ENCODE results near the gene STRBP. TPM values are rescaled to one million over a fixed set of nuclear protein-coding genes. Genes with fewer than 3 reads are reported as not detected.
"Not testable (repeated sequence)": the region's sequence is repeated elsewhere in the genome, so short reads cannot be mapped to it uniquely, and the experiment has no call there.

STRBP gene
- total RNA-seq, 1 donor from 2014 or later, result 87.3 TPM

DNA sequence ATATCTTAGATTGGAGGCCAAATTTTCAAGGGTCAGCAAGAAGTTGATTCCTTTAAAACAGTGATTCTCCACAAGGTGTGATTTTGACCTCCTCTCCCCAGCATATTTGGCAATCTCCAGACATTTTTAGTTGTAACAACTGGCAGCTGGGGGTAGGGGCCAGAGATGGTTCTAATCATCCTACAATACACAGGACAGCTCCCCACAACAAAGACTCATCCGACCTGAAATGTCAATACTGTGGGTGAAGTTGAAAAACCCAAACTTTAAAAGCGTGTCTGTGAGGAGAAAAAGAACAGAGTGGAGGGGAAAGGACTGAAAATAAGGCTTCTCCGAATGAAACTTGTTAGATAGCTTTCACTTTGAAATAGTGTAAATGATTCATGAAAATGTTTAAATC is 10.0 kb upstream of the STRBP start:
- TF ChIP-seq, protein P1, sequence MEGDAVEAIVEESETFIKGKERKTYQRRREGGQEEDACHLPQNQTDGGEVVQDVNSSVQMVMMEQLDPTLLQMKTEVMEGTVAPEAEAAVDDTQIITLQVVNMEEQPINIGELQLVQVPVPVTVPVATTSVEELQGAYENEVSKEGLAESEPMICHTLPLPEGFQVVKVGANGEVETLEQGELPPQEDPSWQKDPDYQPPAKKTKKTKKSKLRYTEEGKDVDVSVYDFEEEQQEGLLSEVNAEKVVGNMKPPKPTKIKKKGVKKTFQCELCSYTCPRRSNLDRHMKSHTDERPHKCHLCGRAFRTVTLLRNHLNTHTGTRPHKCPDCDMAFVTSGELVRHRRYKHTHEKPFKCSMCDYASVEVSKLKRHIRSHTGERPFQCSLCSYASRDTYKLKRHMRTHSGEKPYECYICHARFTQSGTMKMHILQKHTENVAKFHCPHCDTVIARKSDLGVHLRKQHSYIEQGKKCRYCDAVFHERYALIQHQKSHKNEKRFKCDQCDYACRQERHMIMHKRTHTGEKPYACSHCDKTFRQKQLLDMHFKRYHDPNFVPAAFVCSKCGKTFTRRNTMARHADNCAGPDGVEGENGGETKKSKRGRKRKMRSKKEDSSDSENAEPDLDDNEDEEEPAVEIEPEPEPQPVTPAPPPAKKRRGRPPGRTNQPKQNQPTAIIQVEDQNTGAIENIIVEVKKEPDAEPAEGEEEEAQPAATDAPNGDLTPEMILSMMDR (IDR thresholded peaks at IDR 0.05; ENCODE audit: unreplicated experiment), result no peak
- no peak overlapping the region for H3K27ac Mint-ChIP-seq
- H3K4me3 Mint-ChIP-seq (ENCODE audit: low read depth), result no peak overlapping the region
- peaks cover 3% of the 10 kb centered on the region for H3K4me1 Mint-ChIP-seq (ENCODE audit: low read depth)
- H3K9me3 Mint-ChIP-seq (ENCODE audit: low read depth), result peaks cover 7% of the 10 kb centered on the region
- H3K36me3 Mint-ChIP-seq (ENCODE audit: insufficient read depth), result peaks cover 5% of the 10 kb centered on the region
- no peak for DNase-seq (ENCODE audit: low spot score, unreplicated experiment)
- H3K27me3 Mint-ChIP-seq, result no peaks in the 10 kb centered on the region

DNA sequence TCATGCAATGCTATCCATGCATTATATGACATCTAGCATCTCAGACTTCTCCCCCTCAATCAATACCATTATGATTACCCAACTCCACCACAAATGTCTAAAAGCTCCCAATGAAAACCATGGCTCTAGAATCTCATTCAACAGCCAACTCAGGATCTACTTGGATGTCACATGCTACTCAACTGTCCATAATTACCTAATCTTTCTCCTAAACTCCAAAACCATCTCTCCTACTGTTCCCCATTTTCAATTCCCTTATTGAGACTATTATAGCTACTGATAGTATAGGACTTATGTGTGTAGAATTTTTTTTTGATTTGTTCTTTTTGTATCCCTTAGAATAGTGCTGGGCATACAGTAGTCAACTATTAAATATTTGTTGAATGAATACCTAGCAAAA is 8.2 kb upstream of the STRBP start:
- H3K36me3 Mint-ChIP-seq (ENCODE audit: insufficient read depth), result peaks cover 5% of the 10 kb centered on the region
- DNase-seq (ENCODE audit: low spot score, unreplicated experiment), result no peak
- H3K9me3 Mint-ChIP-seq (ENCODE audit: low read depth), result peaks cover 7% of the 10 kb centered on the region
- no peak overlapping the region for H3K27ac Mint-ChIP-seq
- peaks cover 3% of the 10 kb centered on the region for H3K4me1 Mint-ChIP-seq (ENCODE audit: low read depth)
- no peak overlapping the region for H3K4me3 Mint-ChIP-seq (ENCODE audit: low read depth)
- TF ChIP-seq, protein P1 (IDR thresholded peaks at IDR 0.05; ENCODE audit: unreplicated experiment), result no peak
- H3K27me3 Mint-ChIP-seq, result no peaks in the 10 kb centered on the region

DNA sequence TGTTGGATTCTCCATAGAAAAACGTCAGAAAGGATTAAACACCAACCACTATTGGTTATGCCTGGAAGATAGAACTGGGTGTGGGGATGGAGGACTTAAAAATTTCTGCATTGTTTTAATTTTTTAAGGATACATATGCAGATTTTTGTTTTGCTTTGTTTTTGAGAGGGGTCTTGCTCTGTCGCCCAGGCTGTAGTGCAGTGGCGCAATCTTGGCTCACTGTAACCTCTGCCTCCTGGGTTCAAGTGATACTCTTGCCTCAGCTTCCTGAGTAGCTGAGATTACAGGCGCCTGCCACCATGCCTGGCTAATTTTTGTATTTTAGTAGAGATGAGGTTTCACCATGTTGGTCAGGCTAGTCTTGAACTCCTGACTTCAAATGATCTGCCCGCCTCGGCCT is 2.7 kb upstream of the STRBP start:
- not testable (repeated sequence) for H3K27me3 Mint-ChIP-seq; H3K36me3 Mint-ChIP-seq (ENCODE audit: insufficient read depth); H3K9me3 Mint-ChIP-seq (ENCODE audit: low read depth); H3K4me3 Mint-ChIP-seq (ENCODE audit: low read depth); DNase-seq (ENCODE audit: low spot score, unreplicated experiment)
- Mint-ChIP-seq H3K4me1 (ENCODE audit: low read depth) (peaks cover 15% of the 10 kb centered on the region), H3K27ac (peak overlapping the region; percentile 34)

DNA sequence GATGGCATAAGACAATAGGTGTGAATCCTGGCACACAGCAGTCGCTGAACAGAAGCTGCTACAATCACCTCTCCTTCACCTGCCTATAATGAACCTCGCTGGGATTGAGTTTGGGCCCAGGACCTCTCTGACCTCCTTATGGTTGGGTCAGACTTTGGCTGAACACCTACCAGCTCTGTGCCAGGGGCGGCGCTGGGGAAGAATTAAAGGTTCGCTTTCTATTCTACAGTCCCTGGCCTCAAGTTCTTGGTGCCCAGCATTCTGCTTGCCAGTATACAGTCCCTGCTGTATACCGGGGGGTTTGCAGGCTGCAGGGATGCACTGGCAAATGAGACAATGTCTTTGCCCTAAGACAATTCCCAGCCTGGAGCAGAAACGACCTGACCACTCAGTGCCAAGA is 895 bp upstream of the STRBP start:
- Mint-ChIP-seq H3K27me3 (no peaks in the 10 kb centered on the region), H3K4me1 (ENCODE audit: low read depth) (peaks cover 21% of the 10 kb centered on the region), H3K36me3 (ENCODE audit: insufficient read depth) (no peaks in the 10 kb centered on the region), H3K9me3 (ENCODE audit: low read depth) (no peaks in the 10 kb centered on the region), H3K27ac (no peak overlapping the region), H3K4me3 (ENCODE audit: low read depth) (peak overlapping the region; percentile 63)
- TF ChIP-seq, protein P1 (IDR thresholded peaks at IDR 0.05; ENCODE audit: unreplicated experiment), result no peak
- DNase-seq (ENCODE audit: low spot score, unreplicated experiment), result no peak

DNA sequence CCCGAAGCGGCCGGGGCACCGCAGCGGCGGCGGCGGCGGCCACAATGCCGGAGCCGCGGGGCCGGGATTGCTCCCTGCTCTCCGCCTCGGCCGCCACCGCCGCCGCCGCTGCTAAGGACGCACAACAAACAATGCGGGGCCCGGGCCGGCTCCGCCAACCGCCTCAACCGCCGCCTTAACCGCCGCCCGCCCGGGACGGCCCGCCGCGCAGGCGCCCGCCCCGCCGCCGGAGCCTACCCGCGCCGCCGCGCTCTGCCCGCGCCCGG is 254 bp downstream of the STRBP start:
- H3K27ac Mint-ChIP-seq, result no peak overlapping the region
- no peaks in the 10 kb centered on the region for H3K27me3 Mint-ChIP-seq
- TF ChIP-seq, protein P1 (IDR thresholded peaks at IDR 0.05; ENCODE audit: unreplicated experiment), result no peak
- no peaks in the 10 kb centered on the region for H3K9me3 Mint-ChIP-seq (ENCODE audit: low read depth)
- H3K4me3 Mint-ChIP-seq (ENCODE audit: low read depth), result peak overlapping the region; percentile 73
- peaks cover 26% of the 10 kb centered on the region for H3K4me1 Mint-ChIP-seq (ENCODE audit: low read depth)
- no peak for DNase-seq (ENCODE audit: low spot score, unreplicated experiment)
- H3K36me3 Mint-ChIP-seq (ENCODE audit: insufficient read depth), result no peaks in the 10 kb centered on the region

DNA sequence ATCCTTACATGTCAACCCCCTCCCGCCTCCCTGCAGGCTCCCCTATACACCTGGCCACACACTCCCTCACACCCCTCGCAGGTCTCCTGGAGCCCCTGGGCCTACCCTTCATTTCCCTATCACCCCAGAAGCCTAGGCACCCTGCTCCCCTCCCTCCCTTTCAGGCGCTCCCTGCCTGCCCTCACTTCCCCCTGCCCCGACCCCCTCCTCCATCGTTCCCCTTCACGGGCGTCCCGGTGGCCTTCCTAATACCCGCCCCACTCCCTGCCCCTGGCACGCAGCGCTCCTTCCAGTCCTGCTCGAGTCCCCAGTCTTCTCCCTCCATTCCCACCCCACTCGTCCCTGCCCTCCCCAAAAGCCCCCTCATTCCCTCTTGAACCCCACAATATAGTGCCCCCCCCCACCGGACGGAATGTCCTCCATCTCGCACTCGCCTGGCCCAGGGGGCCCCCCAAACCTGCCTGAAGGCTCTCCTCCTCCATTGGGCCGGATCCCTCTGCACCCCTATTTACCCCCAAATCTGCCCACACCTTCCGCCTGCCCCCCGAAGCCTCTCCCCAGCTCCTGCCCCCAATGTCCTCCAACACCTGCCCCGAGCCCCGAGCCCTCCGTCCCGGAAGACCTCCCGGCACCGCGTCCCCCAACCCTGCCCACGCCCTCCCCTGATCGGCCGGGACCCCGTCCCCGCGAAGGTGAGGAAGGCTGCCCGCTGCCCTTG is 746 bp downstream of the STRBP start:
- TF ChIP-seq, protein P1 (IDR thresholded peaks at IDR 0.05; ENCODE audit: unreplicated experiment), result no peak
- peak overlapping the region; percentile 80 for H3K27ac Mint-ChIP-seq
- DNase-seq (ENCODE audit: low spot score, unreplicated experiment), result no peak
- H3K4me3 Mint-ChIP-seq (ENCODE audit: low read depth), result peak overlapping the region; percentile 73
- peaks cover 30% of the 10 kb centered on the region for H3K4me1 Mint-ChIP-seq (ENCODE audit: low read depth)
- H3K27me3 Mint-ChIP-seq, result no peaks in the 10 kb centered on the region
- no peaks in the 10 kb centered on the region for H3K9me3 Mint-ChIP-seq (ENCODE audit: low read depth)
- no peaks in the 10 kb centered on the region for H3K36me3 Mint-ChIP-seq (ENCODE audit: insufficient read depth)
